Measurements from ENCODE around the gene PNMT. TPM values are rescaled to one million over a fixed set of nuclear protein-coding genes. Genes with fewer than 3 reads are reported as not detected.

Gene PNMT
- total RNA-seq, 3 donors from 2014 or later = 0.23 to 2.0 (median 1.5) TPM

GRCh38 chr17:39627047-39627711, 41.1 kb upstream of the PNMT start:
- TF ChIP-seq CTCF (IDR thresholded peaks at IDR 0.05) = no peak
- H3K4me1 ChIP-seq (ENCODE audit: low read depth) = peaks cover 30% of the 10 kb centered on the region
- DNase-seq (peak in 1 of 3 donors; percentile 57), ATAC-seq (no peak)
- H3K4me3 ChIP-seq = peak overlapping the region; percentile 47
- no peaks in the 10 kb centered on the region for H3K36me3 ChIP-seq (ENCODE audit: low read depth)
- intact Hi-C loops (cut with DNase I, micrococcal nuclease) = loop anchor here in 1 of 2 donors (10.0 kb wide), 1 partner anchor 128 kb away; no protein-coding TSS in a partner anchor
- no peaks in the 10 kb centered on the region for H3K9me3 ChIP-seq

GRCh38 chr17:39627712-39628516, 40.3 kb upstream of the PNMT start:
- TF ChIP-seq CTCF (IDR thresholded peaks at IDR 0.05) = no peak
- Histone ChIP-seq H3K4me3 (peak overlapping the region; percentile 47), H3K36me3 (ENCODE audit: low read depth) (no peaks in the 10 kb centered on the region), H3K9me3 (no peaks in the 10 kb centered on the region), H3K4me1 (ENCODE audit: low read depth) (peaks cover 28% of the 10 kb centered on the region)
- peak in 2 of 3 donors; percentile 78 to 85 for DNase-seq
- intact Hi-C loops (cut with DNase I, micrococcal nuclease) = loop anchor here in 1 of 2 donors (10.0 kb wide), 1 partner anchor 127 kb away; no protein-coding TSS in a partner anchor
- peak; percentile 10 for ATAC-seq

GRCh38 chr17:39628655-39629493, 39.4 kb upstream of the PNMT start:
- Histone ChIP-seq H3K9me3 (no peaks in the 10 kb centered on the region), H3K4me1 (ENCODE audit: low read depth) (peaks cover 35% of the 10 kb centered on the region), H3K4me3 (no peak overlapping the region), H3K36me3 (ENCODE audit: low read depth) (no peaks in the 10 kb centered on the region)
- intact Hi-C loops (cut with DNase I, micrococcal nuclease) = loop anchor here in 1 of 2 donors (10.0 kb wide), 1 partner anchor 126 kb away; no protein-coding TSS in a partner anchor
- DNase-seq (peak; percentile 87 to 92 (median 88)), ATAC-seq (peak; percentile 62)
- no peak for TF ChIP-seq CTCF (IDR thresholded peaks at IDR 0.05)

GRCh38 chr17:39629494-39629880, 38.8 kb upstream of the PNMT start:
- Histone ChIP-seq H3K4me3 (no peak overlapping the region), H3K9me3 (no peaks in the 10 kb centered on the region), H3K4me1 (ENCODE audit: low read depth) (peaks cover 38% of the 10 kb centered on the region), H3K36me3 (ENCODE audit: low read depth) (no peaks in the 10 kb centered on the region)
- intact Hi-C loops (cut with DNase I, micrococcal nuclease) = loop anchor here in 1 of 2 donors (10.0 kb wide), 1 partner anchor 125 kb away; no protein-coding TSS in a partner anchor
- ATAC-seq (peak; percentile 47), DNase-seq (peak; percentile 80 to 84 (median 80))
- no peak for TF ChIP-seq CTCF (IDR thresholded peaks at IDR 0.05)

GRCh38 chr17:39629898-39630297, 38.4 kb upstream of the PNMT start:
- no peak overlapping the region for H3K4me3 ChIP-seq
- H3K36me3 ChIP-seq (ENCODE audit: low read depth) = no peaks in the 10 kb centered on the region
- intact Hi-C loops (cut with DNase I, micrococcal nuclease) = loop anchor here in 1 of 2 donors (10.0 kb wide), 1 partner anchor 125 kb away; no protein-coding TSS in a partner anchor
- H3K9me3 ChIP-seq = no peaks in the 10 kb centered on the region
- ATAC-seq = no peak
- no peak for DNase-seq
- peaks cover 38% of the 10 kb centered on the region for H3K4me1 ChIP-seq (ENCODE audit: low read depth)
- no peak for TF ChIP-seq CTCF (IDR thresholded peaks at IDR 0.05)
